Uterus (tissue), 4 donors: ENCODE data around the gene NASP. TPM values are rescaled to one million over a fixed set of nuclear protein-coding genes. Genes with fewer than 3 reads are reported as not detected.
A peak's percentile ranks its signal among the peaks of the same experiment; 100 is the strongest.

Experiments
- DNase-seq, 2 donors: peaks; one replicate each; pipeline ENCODE4 v3.0.0-alpha.2; 2019 to 2020
- H3K27ac ChIP-seq, 2 donors: fragments of 200-600 bp; sonication (generic); 1 replicate in 1 of 2; 2 replicates in 1 of 2; pipeline ENCODE4 v1.5.1; 2016 to 2018
- H3K27me3 ChIP-seq, 2 donors: fragments of 200-600 bp; sonication (generic); one replicate each; pipeline ENCODE4 v1.5.1; 2018 to 2019; ENCODE audit warnings: control low read depth in 1 of 2
- H3K36me3 ChIP-seq, 2 donors: fragments of 200-600 bp; sonication (generic); one replicate each; pipeline ENCODE4 v1.5.1; 2019; ENCODE audit warnings: control low read depth in 1 of 2
- H3K4me1 ChIP-seq, 2 donors: fragments of 200-600 bp; sonication (generic); one replicate each; pipeline ENCODE4 v1.5.1; 2018 to 2019; ENCODE audit warnings: control low read depth in 1 of 2
- H3K4me3 ChIP-seq, 2 donors: fragments of 200-600 bp; sonication (generic); 1 replicate in 1 of 2; 2 replicates in 1 of 2; pipeline ENCODE4 v1.5.1; 2018 to 2019; ENCODE audit warnings: mild to moderate bottlenecking in 1 of 2
- H3K9me3 ChIP-seq, 2 donors: fragments of 200-600 bp; sonication (generic); one replicate each; pipeline ENCODE4 v1.5.1; 2019; ENCODE audit warnings: control low read depth in 1 of 2
- POLR2A ChIP-seq, 2 donors: fragments of 450-650 bp; IDR thresholded peaks; one replicate each; pipeline ENCODE4 v1.6.1; 2016; ENCODE audit warnings: antibody characterized with exemption in 2 of 2, mild to moderate bottlenecking in 1 of 2, moderate library complexity in 1 of 2
- intact Hi-C: fragments of 100-400 bp; cut with DNase I; formaldehyde crosslinking; loops from one replicate; pipeline ENCODE4 v1.15.1; 2023; ENCODE audit warnings: low total_unique reads
- total RNA-seq, 4 donors: library from RNA; depleted of rRNA in 3 of 4; stranded (reverse); fragments of >200 nt in 3 of 4; gene quantifications; one replicate each; pipeline versions ENCODE4 v1.1.0 to v1.2.4, GENCODE V29; 2014 to 2023
- TF ChIP-seq, protein P1 (sequence below), 4 experiments: fragments of 200-600 bp in 2 of 4; fragments of 450-650 bp in 2 of 4; sonication (generic) in 2 of 4; IDR thresholded peaks; one replicate each; pipeline ENCODE4 v1.5.1; 2016 to 2019; ENCODE audit warnings: antibody characterized with exemption in 4 of 4, mild to moderate bottlenecking in 2 of 4, moderate library complexity in 1 of 4
- donor health status: DM: yes; HTN: yes; CAD: no.

NASP gene
- total RNA-seq, 4 donors from 2014 or later, result 40.2 to 125 (median 81.0) TPM

DNA sequence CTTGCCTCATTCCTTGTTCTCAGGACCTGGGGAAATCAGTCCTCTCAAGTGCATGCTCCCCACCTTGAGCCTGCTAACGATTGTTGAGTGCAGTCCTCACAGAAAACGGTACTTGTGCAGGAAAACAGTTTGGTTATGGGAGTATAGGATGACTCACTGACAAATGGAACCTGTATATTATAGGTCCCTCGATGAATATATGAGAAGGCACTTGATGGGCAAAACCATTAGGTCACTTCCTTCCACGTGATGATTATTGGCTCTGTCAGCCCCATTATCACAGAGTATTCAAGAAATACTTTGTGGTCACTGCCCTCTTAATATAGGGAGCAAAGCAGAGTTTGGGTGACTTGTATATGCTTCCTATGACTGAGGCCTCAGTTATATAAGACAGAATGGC, 33.8 kb downstream of the NASP start:
- Histone ChIP-seq H3K27me3 (no peaks in the 10 kb centered on the region), H3K4me1 (no peaks in the 10 kb centered on the region), H3K4me3 (no peak overlapping the region), H3K27ac (peak overlapping the region in 1 of 2 donors; percentile 53), H3K9me3 (no peaks in the 10 kb centered on the region), H3K36me3 (no peaks in the 10 kb centered on the region)
- intact Hi-C loops, result no loop called here
- no peak for DNase-seq
- no peak for TF ChIP-seq POLR2A (IDR thresholded peaks at IDR 0.05)
- TF ChIP-seq, protein P1, sequence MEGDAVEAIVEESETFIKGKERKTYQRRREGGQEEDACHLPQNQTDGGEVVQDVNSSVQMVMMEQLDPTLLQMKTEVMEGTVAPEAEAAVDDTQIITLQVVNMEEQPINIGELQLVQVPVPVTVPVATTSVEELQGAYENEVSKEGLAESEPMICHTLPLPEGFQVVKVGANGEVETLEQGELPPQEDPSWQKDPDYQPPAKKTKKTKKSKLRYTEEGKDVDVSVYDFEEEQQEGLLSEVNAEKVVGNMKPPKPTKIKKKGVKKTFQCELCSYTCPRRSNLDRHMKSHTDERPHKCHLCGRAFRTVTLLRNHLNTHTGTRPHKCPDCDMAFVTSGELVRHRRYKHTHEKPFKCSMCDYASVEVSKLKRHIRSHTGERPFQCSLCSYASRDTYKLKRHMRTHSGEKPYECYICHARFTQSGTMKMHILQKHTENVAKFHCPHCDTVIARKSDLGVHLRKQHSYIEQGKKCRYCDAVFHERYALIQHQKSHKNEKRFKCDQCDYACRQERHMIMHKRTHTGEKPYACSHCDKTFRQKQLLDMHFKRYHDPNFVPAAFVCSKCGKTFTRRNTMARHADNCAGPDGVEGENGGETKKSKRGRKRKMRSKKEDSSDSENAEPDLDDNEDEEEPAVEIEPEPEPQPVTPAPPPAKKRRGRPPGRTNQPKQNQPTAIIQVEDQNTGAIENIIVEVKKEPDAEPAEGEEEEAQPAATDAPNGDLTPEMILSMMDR (IDR thresholded peaks at IDR 0.05), result no peak

DNA sequence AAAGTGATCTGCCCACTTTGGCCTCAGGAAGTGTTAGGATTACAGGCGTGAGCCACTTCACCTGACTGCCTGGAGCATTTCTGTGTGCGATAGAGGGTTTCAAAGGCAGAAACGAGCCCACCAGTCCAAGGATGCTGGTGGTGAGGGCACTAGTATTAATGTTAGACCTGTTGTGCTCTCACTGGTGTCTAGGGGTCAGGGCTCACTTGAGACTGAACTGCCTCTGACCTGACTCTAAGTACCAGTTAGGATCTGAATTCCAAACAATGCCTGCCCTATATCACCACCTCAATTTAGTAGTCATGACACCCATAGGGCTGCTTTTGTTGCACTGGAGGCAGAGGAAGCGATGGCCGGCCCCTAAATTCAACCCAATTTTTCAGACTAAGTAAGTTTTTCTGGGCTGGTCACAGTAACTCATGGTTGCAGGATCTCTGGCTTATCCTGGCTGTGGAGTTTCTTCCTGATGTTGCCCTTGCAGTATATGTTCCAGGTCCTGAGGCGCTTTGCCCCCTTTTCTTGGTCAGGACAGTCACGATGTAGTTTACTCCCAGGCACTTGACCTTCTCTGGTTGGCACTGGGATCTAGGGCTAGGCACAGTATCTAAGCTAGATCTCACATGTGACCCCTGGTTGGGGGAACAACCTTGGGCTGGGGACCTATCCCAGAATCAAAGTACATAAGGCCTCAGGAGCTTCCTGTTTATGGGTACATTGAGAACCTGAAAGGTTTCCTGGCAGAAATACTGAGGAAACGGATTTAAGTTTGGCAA, 35.5 kb downstream of the NASP start:
- Histone ChIP-seq H3K27ac (peak overlapping the region; percentile 52 to 60), H3K27me3 (no peaks in the 10 kb centered on the region), H3K4me1 (no peaks in the 10 kb centered on the region), H3K4me3 (no peak overlapping the region), H3K36me3 (no peaks in the 10 kb centered on the region), H3K9me3 (no peaks in the 10 kb centered on the region)
- DNase-seq, result peak in 1 of 2 donors; percentile 52
- intact Hi-C loops, result no loop called here
- TF ChIP-seq, protein P1 (IDR thresholded peaks at IDR 0.05), result no peak
- no peak for TF ChIP-seq POLR2A (IDR thresholded peaks at IDR 0.05)

DNA sequence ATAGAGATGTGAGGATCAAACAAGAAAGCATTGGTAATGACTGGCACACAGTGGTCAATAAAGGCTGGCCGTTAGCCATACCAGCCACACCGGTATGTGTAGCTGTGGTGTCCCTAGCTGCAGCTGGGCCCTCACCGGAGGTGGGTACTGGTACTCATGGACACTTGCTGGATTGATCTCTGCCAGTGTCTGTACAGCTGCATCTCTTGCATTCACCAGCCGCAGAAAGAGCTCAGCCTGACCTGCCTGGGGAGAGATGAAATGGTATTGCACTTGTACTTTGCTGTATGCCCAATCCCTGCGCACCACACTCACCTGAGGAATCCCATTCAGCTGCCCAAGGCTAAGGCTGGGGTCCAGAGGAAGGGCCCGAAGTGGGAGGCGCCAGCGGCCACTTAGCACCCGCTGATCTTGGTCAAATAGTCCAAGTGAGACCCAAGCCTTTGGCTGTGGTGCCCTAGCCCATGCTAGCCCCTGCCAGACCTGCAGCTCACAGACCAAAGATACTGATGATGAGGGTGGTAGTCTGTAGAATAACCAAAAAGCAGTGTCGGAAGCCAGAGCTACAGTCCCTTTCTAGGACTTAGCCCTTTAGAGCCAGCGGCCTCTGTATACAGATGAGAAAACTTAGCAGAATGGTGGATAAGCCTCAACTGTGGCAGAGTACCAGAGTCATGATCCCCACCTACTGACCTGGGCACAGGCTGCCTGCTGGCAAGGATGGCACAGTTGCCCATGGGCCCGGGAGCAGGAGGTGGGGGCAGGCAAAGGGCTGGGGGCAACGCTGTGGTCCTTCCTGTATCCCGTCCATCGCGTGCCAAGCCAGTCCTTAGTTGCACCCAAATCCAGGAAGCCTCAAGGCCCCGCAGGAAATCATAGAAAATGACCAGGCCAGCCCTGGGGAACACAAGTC, 37.0 kb downstream of the NASP start:
- Histone ChIP-seq H3K4me1 (no peaks in the 10 kb centered on the region), H3K4me3 (no peak overlapping the region), H3K27me3 (no peaks in the 10 kb centered on the region), H3K27ac (peak overlapping the region; percentile 47 to 65), H3K36me3 (no peaks in the 10 kb centered on the region), H3K9me3 (no peaks in the 10 kb centered on the region)
- intact Hi-C loops, result no loop called here
- no peak for TF ChIP-seq POLR2A (IDR thresholded peaks at IDR 0.05)
- TF ChIP-seq, protein P1 (IDR thresholded peaks at IDR 0.05), result no peak
- no peak for DNase-seq

DNA sequence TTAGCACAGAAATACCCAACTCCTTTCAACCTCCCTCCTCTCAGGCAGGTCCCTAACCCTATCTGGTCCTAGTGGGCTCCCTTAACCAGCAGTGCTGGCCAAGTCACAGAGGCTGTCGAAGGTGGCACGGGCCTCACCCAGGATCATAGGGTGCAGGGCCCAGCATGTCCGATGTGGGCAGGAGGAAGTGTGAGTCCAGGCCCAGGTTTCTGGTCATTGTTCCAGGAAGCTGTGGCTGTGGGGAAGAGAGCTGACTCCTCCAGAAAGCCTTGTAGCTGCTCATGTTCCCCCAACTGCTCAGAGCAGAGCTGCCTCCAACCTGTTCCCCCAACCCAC, 37.6 kb downstream of the NASP start:
- intact Hi-C loops, result no loop called here
- Histone ChIP-seq H3K4me1 (no peaks in the 10 kb centered on the region), H3K27me3 (no peaks in the 10 kb centered on the region), H3K27ac (peak overlapping the region; percentile 47 to 65), H3K4me3 (no peak overlapping the region), H3K9me3 (no peaks in the 10 kb centered on the region), H3K36me3 (no peaks in the 10 kb centered on the region)
- TF ChIP-seq POLR2A (IDR thresholded peaks at IDR 0.05), result no peak
- TF ChIP-seq, protein P1 (IDR thresholded peaks at IDR 0.05), result no peak
- DNase-seq, result no peak
